Sigmoid colon (tissue), 4 donors: ENCODE data around the gene G6PC1.
"Not testable (repeated sequence)": the region's sequence is repeated elsewhere in the genome, so short reads cannot be mapped to it uniquely, and the experiment has no call there.

Experiments
- POLR2A ChIP-seq, 2 donors: fragments of 450-650 bp; IDR thresholded peaks; one replicate each; pipeline ENCODE4 v1.6.1; 2016; ENCODE audit warnings: antibody characterized with exemption in 2 of 2, mild to moderate bottlenecking in 2 of 2, moderate library complexity in 2 of 2
- POLR2AphosphoS5 ChIP-seq, 4 donors: sonication (generic); formaldehyde crosslinking; IDR thresholded peaks; one replicate each; pipeline ENCODE4 v1.6.1; 2017; ENCODE audit warnings: antibody characterized with exemption in 4 of 4

DNA sequence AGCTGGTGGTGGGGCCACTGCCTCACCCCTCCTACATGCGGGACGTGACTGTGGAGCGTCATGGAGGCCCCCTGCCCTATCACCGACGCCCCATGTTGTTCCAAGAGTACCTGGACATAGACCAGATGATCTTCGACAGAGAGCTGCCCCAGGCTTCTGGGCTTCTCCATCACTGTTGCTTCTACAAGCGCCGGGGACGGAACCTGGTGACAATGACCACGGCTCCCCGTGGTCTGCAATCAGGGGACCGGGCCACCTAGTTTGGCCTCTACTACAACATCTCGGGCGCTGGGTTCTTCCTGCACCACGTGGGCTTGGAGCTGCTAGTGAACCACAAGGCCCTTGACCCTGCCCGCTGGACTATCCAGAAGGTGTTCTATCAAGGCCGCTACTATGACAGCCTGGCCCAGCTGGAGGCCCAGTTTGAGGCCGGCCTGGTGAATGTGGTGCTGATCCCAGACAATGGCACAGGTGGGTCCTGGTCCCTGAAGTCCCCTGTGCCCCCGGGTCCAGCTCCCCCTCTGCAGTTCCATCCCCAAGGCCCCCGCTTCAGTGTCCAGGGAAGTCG lies 32.8 kb upstream of the G6PC1 start:
- TF ChIP-seq POLR2A, POLR2AphosphoS5 (IDR thresholded peaks at IDR 0.05): not testable (repeated sequence)
